Esophagus (tissue), 2 donors: ENCODE data around the gene CNTN2. TPM values are rescaled to one million over a fixed set of nuclear protein-coding genes. Genes with fewer than 3 reads are reported as not detected.

Source experiments
- H3K27ac ChIP-seq, 2 donors: one replicate each; pipeline ENCODE4 v1.5.1; 2013; ENCODE audit warnings: low read depth in 2 of 2, mild to moderate bottlenecking in 2 of 2, inconsistent platforms in 1 of 2, low read length in 1 of 2, moderate library complexity in 1 of 2
- H3K27me3 ChIP-seq, 2 donors: one replicate each; pipeline ENCODE4 v1.6.1; 2013; ENCODE audit warnings: low read length in 2 of 2, control low read depth in 1 of 2, mild to moderate bottlenecking in 1 of 2; ENCODE audit not compliant: insufficient read depth in 2 of 2, control insufficient read depth in 1 of 2
- H3K36me3 ChIP-seq, 2 donors: one replicate each; pipeline ENCODE4 v1.6.1; 2013; ENCODE audit warnings: low read length in 1 of 2; ENCODE audit not compliant: control insufficient read depth in 2 of 2, insufficient read depth in 2 of 2
- H3K4me1 ChIP-seq, 2 donors: one replicate each; pipeline ENCODE4 v1.6.1; 2013; ENCODE audit warnings: low read length in 1 of 2; ENCODE audit not compliant: control insufficient read depth in 2 of 2, insufficient read depth in 2 of 2
- H3K4me3 ChIP-seq, 2 donors: one replicate each; pipeline ENCODE4 v1.5.1; 2013; ENCODE audit warnings: low read length in 2 of 2, mild to moderate bottlenecking in 2 of 2, low read depth in 1 of 2, moderate library complexity in 1 of 2
- H3K9me3 ChIP-seq, 2 donors: one replicate each; pipeline ENCODE4 v1.6.1; 2013; ENCODE audit warnings: mild to moderate bottlenecking in 2 of 2, low read depth in 1 of 2, low read length in 1 of 2, moderate library complexity in 1 of 2; ENCODE audit not compliant: control insufficient read depth in 2 of 2, insufficient read depth in 1 of 2
- WGBS, 2 donors: extraction: QIAGEN DNeasy Blood & Tissue Kit; methylation state at CpG; one replicate each; pipeline ENCODE4 v1.1.7; 2013; 5-methylcytosine and 5-hydroxymethylcytosine counted together
- polyA plus RNA-seq, 2 donors: library from polyadenylated mRNA; stranded (reverse); fragments of 200-250 nt; gene quantifications; one replicate each; pipeline ENCODE4 v1.2.3, GENCODE V29; 2013
- donor health status: healthy with polysubstance abuse.
- donor health status: Bipolar disorder and iron deficiency.

Gene CNTN2
- polyA plus RNA-seq, 2 donors, result 0.02 to 0.06 TPM

DNA sequence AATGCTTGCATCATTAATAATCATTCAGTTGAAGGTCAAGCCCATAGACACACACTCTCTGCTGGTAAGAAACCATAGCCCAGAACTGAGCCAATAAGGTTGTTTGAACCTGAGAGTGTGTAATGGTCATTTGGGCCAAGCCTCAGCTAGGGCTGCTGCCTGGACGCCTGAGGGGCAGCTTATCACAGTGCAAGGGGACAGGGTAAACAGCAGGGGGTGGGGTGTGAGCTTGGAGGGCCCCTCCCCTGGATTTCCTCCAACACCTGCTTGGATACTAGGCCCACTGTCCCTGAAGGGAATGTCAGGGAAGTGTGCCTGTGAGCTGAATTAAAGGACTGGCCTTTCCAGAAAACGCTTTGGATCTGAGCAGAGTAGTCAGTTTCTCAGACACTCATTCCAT lies 24.6 kb upstream of the CNTN2 start:
- peaks cover 7 to 13% of the 10 kb centered on the region in 2 donors for H3K4me1 ChIP-seq
- no peaks in the 10 kb centered on the region for H3K9me3 ChIP-seq
- no peak overlapping the region for H3K4me3 ChIP-seq
- no peaks in the 10 kb centered on the region for H3K36me3 ChIP-seq
- H3K27me3 ChIP-seq, result no peaks in the 10 kb centered on the region
- no peak overlapping the region for H3K27ac ChIP-seq
- WGBS, 2 donors, result 59 to 75% methylated on average over 2 of the region's 2 CpGs

DNA sequence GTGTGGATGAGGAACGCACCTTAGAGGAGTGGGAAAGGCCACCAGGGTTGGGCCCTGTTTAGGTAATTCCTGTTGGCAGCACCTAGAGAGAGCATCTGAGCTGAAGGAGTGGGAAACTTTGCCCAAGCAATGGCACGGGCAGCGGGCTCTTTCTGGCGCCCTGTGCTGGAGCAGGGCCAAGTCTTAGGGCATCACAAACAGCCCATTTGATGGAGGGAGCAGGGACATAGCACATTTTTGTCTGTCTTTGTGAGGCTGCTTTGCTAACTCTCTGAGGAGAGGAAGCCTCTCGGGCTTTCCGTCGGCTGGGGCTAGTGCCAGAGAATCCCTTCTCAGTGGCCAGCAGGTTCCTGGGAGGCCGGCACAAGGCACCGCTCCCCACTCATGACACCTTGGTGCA lies 22.5 kb upstream of the CNTN2 start:
- H3K4me1 ChIP-seq, result no peaks in the 10 kb centered on the region
- no peaks in the 10 kb centered on the region for H3K27me3 ChIP-seq
- no peak overlapping the region for H3K27ac ChIP-seq
- WGBS, 2 donors, result 85% methylated on average over 9 of the region's 9 CpGs
- no peak overlapping the region for H3K4me3 ChIP-seq
- H3K36me3 ChIP-seq, result no peaks in the 10 kb centered on the region
- no peaks in the 10 kb centered on the region for H3K9me3 ChIP-seq

DNA sequence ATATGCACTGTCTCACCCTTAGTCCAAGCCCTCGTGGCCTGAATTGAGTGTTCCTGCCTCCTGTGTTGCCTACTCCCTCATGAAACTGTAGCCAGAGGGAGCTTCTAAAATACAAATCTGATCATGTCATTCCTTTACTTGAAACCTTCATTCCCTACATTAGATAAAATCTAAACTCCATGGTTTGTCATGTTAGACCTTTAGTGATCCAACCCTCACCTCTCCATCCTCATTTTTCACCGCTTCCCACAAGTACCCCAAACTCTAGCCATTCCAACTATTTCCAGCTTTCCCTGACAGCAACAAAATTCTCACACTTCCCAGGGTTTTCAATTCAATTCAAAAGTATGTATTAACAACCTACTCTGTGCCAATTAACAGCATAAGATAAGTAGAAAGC lies 18.3 kb upstream of the CNTN2 start:
- 94 to 99% methylated on average over 2 of the region's 2 CpGs for WGBS, 2 donors
- Histone ChIP-seq H3K9me3 (no peaks in the 10 kb centered on the region), H3K27ac (no peak overlapping the region), H3K27me3 (no peaks in the 10 kb centered on the region), H3K4me1 (no peaks in the 10 kb centered on the region), H3K4me3 (no peak overlapping the region), H3K36me3 (no peaks in the 10 kb centered on the region)

DNA sequence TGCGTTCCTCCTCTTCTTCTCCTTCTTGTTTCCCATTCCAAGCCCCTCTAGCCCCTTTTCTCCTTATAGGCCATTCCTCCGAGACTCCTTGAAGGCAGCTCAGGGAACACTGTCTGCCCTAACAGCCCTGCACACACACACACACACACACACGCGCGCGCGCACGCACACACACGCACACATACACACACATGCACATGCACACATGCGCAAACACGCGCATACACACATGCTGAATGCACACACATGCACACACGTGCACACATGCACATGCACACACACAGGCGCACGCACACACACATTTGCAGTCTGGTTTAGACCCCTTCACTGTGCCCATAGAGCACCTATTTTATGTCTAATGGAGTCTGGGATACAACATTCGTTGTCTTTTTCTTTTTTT lies 17.8 kb upstream of the CNTN2 start:
- no peaks in the 10 kb centered on the region for H3K27me3 ChIP-seq
- H3K4me1 ChIP-seq, result no peaks in the 10 kb centered on the region
- no peaks in the 10 kb centered on the region for H3K9me3 ChIP-seq
- WGBS, 2 donors, result 91 to 92% methylated on average over 16 of the region's 16 CpGs
- no peak overlapping the region for H3K4me3 ChIP-seq
- no peak overlapping the region for H3K27ac ChIP-seq
- H3K36me3 ChIP-seq, result no peaks in the 10 kb centered on the region

DNA sequence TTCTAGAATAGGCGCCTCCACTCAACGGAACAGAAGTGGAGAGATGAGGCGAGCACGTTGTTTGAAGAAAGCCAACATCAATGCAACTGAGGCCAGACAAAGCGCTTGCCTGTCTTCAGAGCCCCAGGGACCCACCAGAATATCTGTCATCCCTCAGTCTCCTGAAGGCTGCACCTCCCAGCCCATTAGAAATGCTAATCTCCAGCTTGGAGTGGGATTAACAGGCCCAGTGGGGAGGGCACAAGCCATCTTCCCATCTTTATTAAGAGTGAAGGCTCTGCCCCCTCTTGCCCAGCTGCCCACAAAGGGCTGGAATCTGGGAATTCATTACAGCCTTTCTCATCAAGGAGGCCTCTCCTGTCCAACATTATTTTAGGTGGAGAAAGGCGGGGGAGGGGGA lies 16.8 kb upstream of the CNTN2 start:
- Histone ChIP-seq H3K27me3 (peaks cover 0 to under 1% of the 10 kb centered on the region in 2 donors), H3K36me3 (no peaks in the 10 kb centered on the region), H3K4me3 (no peak overlapping the region), H3K9me3 (no peaks in the 10 kb centered on the region), H3K27ac (no peak overlapping the region), H3K4me1 (no peaks in the 10 kb centered on the region)
- 82 to 86% methylated on average over 6 of the region's 6 CpGs for WGBS, 2 donors

DNA sequence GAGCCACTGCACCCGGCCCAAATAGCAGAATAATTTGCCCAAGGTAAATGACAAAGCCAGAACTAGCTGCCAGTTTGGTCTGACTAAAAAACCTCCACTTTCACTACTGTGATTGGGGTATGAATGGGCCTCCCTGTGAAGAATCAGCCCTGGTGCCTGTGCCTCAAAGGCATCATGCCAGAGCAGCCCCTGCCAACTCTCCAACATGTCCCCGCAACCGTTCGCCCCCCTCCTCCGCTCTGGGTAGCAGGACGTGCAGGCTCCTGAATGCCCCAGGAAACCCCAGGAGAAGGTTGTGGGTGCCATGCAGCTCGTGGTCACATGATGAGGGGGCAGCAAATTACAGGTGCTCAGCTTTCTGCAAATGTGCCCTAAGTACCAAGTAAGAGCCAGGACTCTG lies 14.6 kb upstream of the CNTN2 start:
- WGBS, 2 donors, result 66 to 72% methylated on average over 7 of the region's 7 CpGs
- no peak overlapping the region for H3K27ac ChIP-seq
- no peaks in the 10 kb centered on the region for H3K36me3 ChIP-seq
- H3K4me3 ChIP-seq, result no peak overlapping the region
- peaks cover 0 to 2% of the 10 kb centered on the region in 2 donors for H3K27me3 ChIP-seq
- no peaks in the 10 kb centered on the region for H3K4me1 ChIP-seq
- no peaks in the 10 kb centered on the region for H3K9me3 ChIP-seq

DNA sequence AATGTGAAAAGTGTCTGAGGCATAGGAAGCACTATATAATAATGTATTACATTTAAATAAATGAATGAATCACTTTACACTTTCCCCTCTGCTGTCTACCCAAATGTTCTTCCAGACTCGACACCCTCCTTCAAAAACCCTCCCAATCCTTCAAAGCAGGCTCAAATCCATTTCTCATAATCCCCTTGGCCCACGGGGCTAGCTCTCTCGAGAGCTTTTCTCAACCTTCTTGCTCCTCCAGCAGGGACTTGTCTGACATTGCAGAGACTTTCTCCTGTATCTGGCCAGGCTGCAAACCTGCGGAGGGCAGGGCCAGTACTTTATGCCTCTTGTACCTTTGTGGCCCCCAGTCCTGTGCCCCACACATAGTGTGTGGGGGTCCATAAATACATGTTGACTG lies 14.1 kb upstream of the CNTN2 start:
- H3K4me3 ChIP-seq, result no peak overlapping the region
- peaks cover 0 to 2% of the 10 kb centered on the region in 2 donors for H3K27me3 ChIP-seq
- H3K4me1 ChIP-seq, result no peaks in the 10 kb centered on the region
- no peaks in the 10 kb centered on the region for H3K36me3 ChIP-seq
- 52 to 56% methylated on average over 4 of the region's 4 CpGs for WGBS, 2 donors
- no peaks in the 10 kb centered on the region for H3K9me3 ChIP-seq
- no peak overlapping the region for H3K27ac ChIP-seq

DNA sequence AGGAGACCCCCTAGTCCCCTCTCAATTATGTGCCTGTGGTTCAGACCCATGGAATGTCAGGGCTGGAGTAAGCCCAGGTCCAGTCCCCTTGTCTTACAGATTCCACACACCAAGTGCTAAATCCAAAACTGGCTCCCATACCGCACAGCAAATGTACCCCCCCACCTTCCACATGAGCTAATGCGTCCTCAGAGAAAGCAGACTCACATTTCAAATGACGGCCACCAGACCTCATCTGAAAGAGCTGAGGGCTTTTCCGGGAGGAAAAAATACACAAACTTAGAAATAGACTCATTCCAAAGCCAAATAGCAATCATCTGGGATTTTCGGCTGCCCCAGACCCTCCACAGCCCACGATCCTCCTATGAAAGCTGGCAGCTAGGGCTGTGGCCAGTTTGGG lies 12.8 kb upstream of the CNTN2 start:
- WGBS, 2 donors, result 63 to 71% methylated on average over 6 of the region's 6 CpGs

DNA sequence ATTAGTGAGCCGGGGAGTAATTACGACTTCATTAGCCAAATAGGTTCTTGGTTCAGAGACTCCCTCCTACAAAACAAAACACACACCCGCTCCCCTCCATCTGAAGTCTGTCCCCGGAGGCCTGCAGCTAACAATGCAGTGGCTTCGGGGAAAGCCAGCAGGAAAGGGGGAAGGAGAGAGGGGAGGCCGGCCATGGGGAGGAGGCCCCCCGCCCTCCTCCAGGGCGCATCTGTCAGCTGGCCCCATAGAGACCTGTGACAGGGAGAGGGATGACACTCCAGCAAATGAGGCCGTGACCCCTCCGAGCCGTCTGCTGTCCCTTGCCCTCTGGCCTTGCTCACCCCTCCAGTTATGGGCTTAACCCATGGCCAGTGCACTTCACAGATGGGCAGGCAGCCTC lies 12.1 kb upstream of the CNTN2 start:
- H3K4me1 ChIP-seq, result no peaks in the 10 kb centered on the region
- no peak overlapping the region for H3K27ac ChIP-seq
- H3K36me3 ChIP-seq, result no peaks in the 10 kb centered on the region
- WGBS, 2 donors, result 64 to 65% methylated on average over 9 to 11 of the region's 11 CpGs
- peaks cover 0 to 4% of the 10 kb centered on the region in 2 donors for H3K9me3 ChIP-seq
- no peak overlapping the region for H3K4me3 ChIP-seq
- H3K27me3 ChIP-seq, result peaks cover 0 to 5% of the 10 kb centered on the region in 2 donors

More for the DNA sequence above, 12.8 kb upstream of the CNTN2 start:
- Histone ChIP-seq H3K27ac (no peak overlapping the region), H3K4me1 (no peaks in the 10 kb centered on the region), H3K4me3 (no peak overlapping the region), H3K9me3 (no peaks in the 10 kb centered on the region), H3K27me3 (peaks cover 0 to 2% of the 10 kb centered on the region in 2 donors), H3K36me3 (no peaks in the 10 kb centered on the region)

DNA sequence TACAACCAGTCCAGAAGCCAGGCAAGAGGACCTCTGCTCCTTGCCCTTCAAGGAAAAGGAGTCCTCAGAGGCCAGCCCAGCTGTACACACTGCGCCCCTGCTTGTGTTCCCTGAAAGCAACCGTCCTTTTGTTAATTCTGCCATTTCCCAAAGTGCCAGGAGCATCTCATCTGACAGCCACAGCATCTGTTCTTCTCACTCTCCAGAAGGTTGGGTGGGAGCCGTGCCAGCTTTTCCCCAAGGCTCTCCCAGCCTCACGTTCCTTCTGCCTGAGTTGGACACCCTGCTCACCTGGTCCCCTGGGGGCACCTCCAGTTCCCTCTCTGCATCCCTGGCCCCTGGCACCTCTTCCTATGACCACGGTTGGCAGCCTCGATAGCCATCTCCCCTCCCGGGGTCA lies 10.5 kb upstream of the CNTN2 start:
- no peak overlapping the region for H3K4me3 ChIP-seq
- H3K4me1 ChIP-seq, result no peaks in the 10 kb centered on the region
- peaks cover 0 to 6% of the 10 kb centered on the region in 2 donors for H3K9me3 ChIP-seq
- peaks cover 0 to 7% of the 10 kb centered on the region in 2 donors for H3K27me3 ChIP-seq
- WGBS, 2 donors, result 78 to 86% methylated on average over 7 of the region's 7 CpGs
- no peak overlapping the region for H3K27ac ChIP-seq
- no peaks in the 10 kb centered on the region for H3K36me3 ChIP-seq
